GM19238 (cell line): Measurements from ENCODE around the gene LYRM4.
"Not testable (repeated sequence)": the region's sequence is repeated elsewhere in the genome, so short reads cannot be mapped to it uniquely, and the experiment has no call there.

Experiments
- DNase-seq: peaks from one replicate; pipeline ENCODE4 v3.0.0; 2011; ENCODE audit warnings: low spot score; ENCODE audit not compliant: insufficient read length

LYRM4 gene

DNA sequence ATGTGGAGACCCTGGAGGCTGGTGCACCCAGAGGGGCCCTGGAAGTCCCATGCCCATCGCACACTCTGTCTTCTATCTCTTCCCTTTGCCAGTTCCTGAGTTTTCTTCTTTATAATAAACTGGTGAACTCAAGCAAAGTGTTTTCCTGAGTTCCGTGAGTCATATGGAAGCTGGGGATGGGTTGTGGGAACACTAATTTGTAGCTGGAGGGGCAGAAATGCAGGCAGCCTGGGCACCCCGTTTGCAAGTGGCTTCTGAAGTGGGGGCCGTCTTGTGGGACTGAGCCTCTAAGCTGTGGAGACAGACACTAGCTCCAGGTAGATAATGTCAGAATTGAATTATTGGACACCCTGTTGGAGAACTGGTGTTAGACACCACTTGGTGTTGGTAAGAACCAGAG, 178.8 kb downstream of the LYRM4 start:
- DNase-seq: no peak

DNA sequence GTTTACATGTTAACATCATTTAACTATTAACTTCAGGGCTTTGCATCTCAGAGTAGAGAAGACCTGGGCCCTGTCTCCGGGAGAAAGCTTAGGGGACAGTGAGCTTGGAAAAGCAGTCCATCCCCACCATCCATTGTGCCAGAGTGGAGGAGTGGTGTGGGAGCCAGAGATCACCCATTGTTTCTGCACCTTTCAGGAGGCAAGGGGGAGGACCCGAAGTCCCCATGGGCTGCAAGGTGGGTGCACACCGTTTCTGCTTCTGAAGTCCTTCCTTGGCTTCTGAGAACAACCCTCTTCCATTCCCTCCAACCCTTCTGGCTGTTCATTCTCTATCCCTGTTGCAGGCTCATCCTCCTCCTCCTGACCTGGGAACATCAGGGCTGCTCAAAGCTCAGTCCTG, 179.6 kb downstream of the LYRM4 start:
- DNase-seq: no peak

DNA sequence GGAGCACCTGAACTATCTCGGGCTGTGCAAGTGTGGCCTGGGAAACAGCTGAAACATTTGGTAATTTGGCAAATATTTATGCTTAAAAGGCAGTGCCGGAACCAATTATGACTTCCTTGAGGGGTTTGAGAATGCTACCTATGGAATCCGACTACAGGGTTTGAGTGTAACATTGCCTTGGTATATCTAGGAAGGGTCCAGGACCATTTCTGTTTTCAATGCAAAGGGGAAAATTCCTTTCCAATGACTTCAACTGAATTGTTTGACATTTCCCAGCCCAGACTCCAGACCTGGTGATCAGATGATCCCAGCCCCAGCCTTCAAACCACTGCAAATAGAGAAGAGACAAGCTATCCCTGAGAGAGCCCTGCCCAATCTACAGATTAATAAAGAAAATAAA, 180.2 kb downstream of the LYRM4 start:
- DNase-seq: no peak

- no peak for DNase-seq
These were observed 181.1 kb downstream of the LYRM4 start for GRCh38 chr6:5079692-5080091.

- DNase-seq: no peak
These were observed 182.6 kb downstream of the LYRM4 start for GRCh38 chr6:5078121-5078669.

DNA sequence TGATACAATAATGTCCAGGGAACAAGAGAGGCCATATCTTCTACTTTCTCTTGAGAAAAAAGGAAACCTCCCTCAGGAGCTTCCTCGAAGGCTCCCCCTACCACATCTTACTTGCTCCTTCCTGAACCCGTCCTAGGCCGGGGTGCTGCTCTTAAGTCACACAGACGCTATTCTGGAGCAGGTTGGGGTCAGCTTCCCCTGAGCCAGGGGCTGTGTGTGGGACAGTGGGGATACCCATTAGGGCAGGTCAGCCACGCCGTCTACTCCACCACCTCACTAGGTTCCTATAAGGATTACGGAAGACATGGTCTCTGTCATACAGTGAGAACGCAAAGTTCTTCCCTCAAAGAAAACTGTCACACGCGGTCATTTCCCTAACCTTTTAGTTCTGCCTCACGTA, 183.8 kb downstream of the LYRM4 start:
- no peak for DNase-seq

- DNase-seq: no peak
These were observed 186.8 kb downstream of the LYRM4 start for GRCh38 chr6:5073992-5074391.

GRCh38 chr6:5072440-5072839, 188.3 kb downstream of the LYRM4 start:
- no peak for DNase-seq

DNA sequence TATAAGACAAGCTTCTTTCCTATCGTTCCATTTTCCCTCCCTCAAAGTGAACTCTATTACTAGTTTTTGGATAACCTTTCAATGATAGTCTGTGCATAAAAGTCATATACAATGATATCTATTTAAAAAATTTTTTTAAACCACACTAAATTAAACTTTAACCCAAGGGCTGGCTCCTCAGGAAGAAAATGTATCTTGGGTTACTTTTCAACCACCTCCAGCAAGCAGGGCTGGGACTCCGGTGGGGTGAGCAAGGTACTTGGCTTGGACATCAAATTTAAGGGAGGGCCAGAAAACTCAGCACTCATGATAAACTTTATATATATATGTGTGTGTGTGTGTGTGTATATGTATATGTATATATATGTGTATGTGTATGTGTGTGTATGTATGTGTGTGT, 189.5 kb downstream of the LYRM4 start:
- no peak for DNase-seq

GRCh38 chr6:5068153-5068751, 192.5 kb downstream of the LYRM4 start:
- DNase-seq: no peak

DNA sequence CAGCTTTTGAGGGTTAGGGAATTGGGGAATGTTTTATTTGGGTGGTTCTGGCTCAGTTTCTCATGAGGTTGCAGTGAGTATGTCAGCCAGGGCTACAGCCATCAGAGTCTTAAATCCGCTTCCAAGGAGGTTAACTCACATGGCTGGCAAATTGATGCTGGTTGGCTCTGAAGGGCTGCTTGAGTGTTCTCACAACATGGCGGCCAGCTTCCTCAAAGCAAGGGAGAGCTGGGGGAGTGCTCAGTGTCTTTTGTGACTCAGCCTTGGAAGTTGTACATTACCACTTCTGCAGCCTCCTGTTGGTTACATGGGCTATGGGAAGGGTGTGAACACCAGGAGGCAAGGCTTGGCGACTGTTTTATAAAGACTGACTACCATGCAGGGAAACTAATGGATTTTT, 193.4 kb downstream of the LYRM4 start:
- DNase-seq: no peak

DNA sequence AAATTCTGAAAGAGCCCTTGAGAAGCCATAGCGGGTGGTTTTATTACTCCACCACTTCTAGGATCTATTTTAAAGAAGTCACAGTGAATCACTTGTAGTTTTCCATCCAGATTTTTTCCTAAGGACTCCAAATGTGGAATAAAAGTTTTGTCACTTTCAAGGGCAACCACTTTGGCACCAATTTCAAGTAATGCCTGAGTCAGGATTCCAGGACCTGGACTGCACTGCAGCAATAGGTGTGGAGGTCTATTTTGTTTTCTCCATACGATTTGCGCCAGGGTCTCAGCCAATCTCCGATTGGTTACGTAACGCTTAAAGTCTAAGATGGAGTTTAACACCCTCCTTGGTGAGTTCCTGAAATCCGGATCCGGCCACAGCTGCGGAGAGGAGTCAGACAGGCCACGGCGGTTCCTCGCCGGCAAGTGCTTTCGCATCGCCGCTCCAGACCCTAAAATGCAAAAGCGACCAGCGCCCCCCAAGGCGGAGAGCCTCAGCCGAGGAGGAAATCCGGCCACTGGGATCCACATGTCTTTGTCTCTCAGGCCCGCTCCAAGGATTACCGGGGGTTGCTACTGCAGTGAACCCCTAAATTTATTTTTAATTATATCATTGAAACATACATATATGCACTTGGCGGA, 194.2 kb downstream of the LYRM4 start:
- no peak for DNase-seq

- DNase-seq: no peak
These were observed 197.1 kb downstream of the LYRM4 start for GRCh38 chr6:5063617-5064016.

- no peak for DNase-seq
These were observed 199.6 kb downstream of the LYRM4 start for GRCh38 chr6:5061152-5061551.

DNA sequence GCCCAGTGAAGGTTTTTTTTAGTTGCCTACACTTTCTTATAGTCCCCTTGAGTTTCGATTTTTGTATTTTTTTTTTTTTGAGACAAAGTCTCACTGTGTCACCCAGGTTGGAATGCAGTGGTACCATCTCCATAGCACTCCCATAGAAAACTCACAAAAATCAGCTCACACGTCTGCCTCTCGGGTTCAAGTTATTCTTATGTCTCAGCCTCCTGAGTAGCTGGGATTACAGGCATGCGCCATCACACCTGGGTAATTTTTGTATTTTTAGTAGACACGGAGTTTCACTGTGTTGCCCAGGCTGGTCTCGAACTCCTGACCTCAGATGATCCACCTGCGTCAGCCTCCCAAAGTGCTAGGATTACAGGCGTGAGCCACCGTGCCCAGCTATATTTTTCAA, 200.3 kb downstream of the LYRM4 start:
- not testable (repeated sequence) for DNase-seq

GRCh38 chr6:5059036-5059896, 201.5 kb downstream of the LYRM4 start:
- DNase-seq: no peak
